ENCODE results near the gene CLEC4F. TPM values are rescaled to one million over a fixed set of nuclear protein-coding genes. Genes with fewer than 3 reads are reported as not detected.

The CLEC4F gene
- total and polyA plus RNA-seq, 2 donors (not counting 1 experiment from before 2014, with no cell fraction given): not detected

- 83% methylated on average over 1 of the region's 1 CpG for WGBS (ENCODE audit: insufficient coverage)
- Histone ChIP-seq H3K4me1 (ENCODE audit: control insufficient read depth in 2 of 2, insufficient read depth in 2 of 2, low read length in 2 of 2) (no peaks in the 10 kb centered on the region), H3K9me3 (ENCODE audit: control extremely low read depth in 1 of 3, control insufficient read depth in 2 of 3, insufficient read depth in 1 of 3, low read length in 2 of 3) (no peaks in the 10 kb centered on the region), H2AFZ (ENCODE audit: insufficient read depth, low read depth, low read length, poor library complexity, severe bottlenecking) (no peak overlapping the region), H3K9ac (ENCODE audit: low read length) (no peak overlapping the region), H3K4me2 (replicated peaks; ENCODE audit: low read depth, low read length, poor library complexity, severe bottlenecking) (no peak overlapping the region), H3K36me3 (replicated peaks in 1 of 2; ENCODE audit: control extremely low read depth in 1 of 2, control insufficient read depth in 1 of 2, extremely low read depth in 1 of 2, insufficient read depth in 2 of 2, low read length in 1 of 2) (no peaks in the 10 kb centered on the region), H3K4me3 (ENCODE audit: control extremely low read depth in 1 of 5, extremely low read depth in 1 of 5, insufficient read depth in 1 of 5, low read depth in 2 of 5, low read length in 4 of 5) (no peak overlapping the region), H3K27me3 (replicated peaks in 1 of 4; ENCODE audit: control extremely low read depth in 1 of 4, control insufficient read depth in 3 of 4, insufficient read depth in 4 of 4, low read length in 3 of 4) (no peaks in the 10 kb centered on the region), H3K27ac (ENCODE audit: low read length in 2 of 2) (no peak overlapping the region), H4K20me1 (ENCODE audit: control insufficient read depth, insufficient read depth, low read length, poor library complexity, severe bottlenecking) (peaks cover 49% of the 10 kb centered on the region), H3K79me2 (ENCODE audit: control insufficient read depth, insufficient read depth, low read length) (peaks cover 54% of the 10 kb centered on the region)
- ChIA-PET CTCF (interaction anchor here (1.8 kb wide), 1 partner anchor 9 kb away, joined by 14 read pairs; the partner anchor contains the start of gene ADD2), POLR2A (no interaction called here)
- ATAC-seq (ENCODE audit: low read depth) (no peak), DNase-seq (no peak)
- Mint-ChIP-seq H3K4me1 (peaks cover 7% of the 10 kb centered on the region), H3K27me3 (peaks cover 9% of the 10 kb centered on the region), H3K9me3 (ENCODE audit: insufficient read depth) (no peaks in the 10 kb centered on the region), H3K4me3 (no peak overlapping the region), H3K27ac (no peak overlapping the region)
- intact Hi-C loops (cut with micrococcal nuclease): no loop called here
- TF ChIP-seq EZH2 (IDR thresholded peaks at IDR 0.05; ENCODE audit: borderline replicate concordance, insufficient read depth, low read depth, low read length, poor library complexity, severe bottlenecking): no peak
- TF ChIP-seq, protein P1, sequence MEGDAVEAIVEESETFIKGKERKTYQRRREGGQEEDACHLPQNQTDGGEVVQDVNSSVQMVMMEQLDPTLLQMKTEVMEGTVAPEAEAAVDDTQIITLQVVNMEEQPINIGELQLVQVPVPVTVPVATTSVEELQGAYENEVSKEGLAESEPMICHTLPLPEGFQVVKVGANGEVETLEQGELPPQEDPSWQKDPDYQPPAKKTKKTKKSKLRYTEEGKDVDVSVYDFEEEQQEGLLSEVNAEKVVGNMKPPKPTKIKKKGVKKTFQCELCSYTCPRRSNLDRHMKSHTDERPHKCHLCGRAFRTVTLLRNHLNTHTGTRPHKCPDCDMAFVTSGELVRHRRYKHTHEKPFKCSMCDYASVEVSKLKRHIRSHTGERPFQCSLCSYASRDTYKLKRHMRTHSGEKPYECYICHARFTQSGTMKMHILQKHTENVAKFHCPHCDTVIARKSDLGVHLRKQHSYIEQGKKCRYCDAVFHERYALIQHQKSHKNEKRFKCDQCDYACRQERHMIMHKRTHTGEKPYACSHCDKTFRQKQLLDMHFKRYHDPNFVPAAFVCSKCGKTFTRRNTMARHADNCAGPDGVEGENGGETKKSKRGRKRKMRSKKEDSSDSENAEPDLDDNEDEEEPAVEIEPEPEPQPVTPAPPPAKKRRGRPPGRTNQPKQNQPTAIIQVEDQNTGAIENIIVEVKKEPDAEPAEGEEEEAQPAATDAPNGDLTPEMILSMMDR (IDR thresholded peaks at IDR 0.05): no peak
Observed at GRCh38 chr2:70759446-70759845, 61.0 kb downstream of the CLEC4F start.

Small RNA genes lying within 50 kb of the gene (small RNA-seq; reads per million reads assigned to genes)
- gene HMGN2P21 (ENCODE audit: insufficient read length, low read depth, low replicate concordance): not detected

Other genes starting within 250 kb of the CLEC4F start
- gene ADD2, start 52.4 kb downstream of the CLEC4F start, total RNA-seq: 21.7 and 22.3 TPM in 2 replicates
- gene ADD2, start 52.4 kb downstream of the CLEC4F start, polyA plus RNA-seq: 12.9 and 15.9 TPM in 2 replicates
- gene FIGLA, start 30.0 kb downstream of the CLEC4F start, total RNA-seq: not detected in 2 replicates
- not detected in 2 replicates for gene FIGLA, start 30.0 kb downstream of the CLEC4F start, polyA plus RNA-seq
- gene CD207, start 15.2 kb upstream of the CLEC4F start, total RNA-seq: not detected in 2 replicates
- gene CD207, start 15.2 kb upstream of the CLEC4F start, polyA plus RNA-seq: not detected in 2 replicates
- not detected in 2 replicates for gene VAX2, start 80.0 kb upstream of the CLEC4F start, total RNA-seq
- not detected in 2 replicates for gene VAX2, start 80.0 kb upstream of the CLEC4F start, polyA plus RNA-seq
- gene ATP6V1B1, start 115.3 kb upstream of the CLEC4F start, total RNA-seq: not detected in 2 replicates
- gene ATP6V1B1, start 115.3 kb upstream of the CLEC4F start, polyA plus RNA-seq: not detected in 2 replicates
- 0.84 and 1.4 TPM in 2 replicates for gene ANKRD53, start 158.0 kb upstream of the CLEC4F start, total RNA-seq
- 0.46 and 0.84 TPM in 2 replicates for gene ANKRD53, start 158.0 kb upstream of the CLEC4F start, polyA plus RNA-seq
- gene TEX261, start 174.3 kb upstream of the CLEC4F start, total RNA-seq: 54.0 and 56.4 TPM in 2 replicates
- gene TEX261, start 174.3 kb upstream of the CLEC4F start, polyA plus RNA-seq: 21.9 and 29.0 TPM in 2 replicates
- 210 and 221 TPM in 2 replicates for gene NAGK, start 248.0 kb upstream of the CLEC4F start, total RNA-seq
- 230 and 270 TPM in 2 replicates for gene NAGK, start 248.0 kb upstream of the CLEC4F start, polyA plus RNA-seq

All from B cell (primary cell).